NCI-H1436 (cell line): Measurements from ENCODE around the gene PCYT2.

Source experiments
- DNase-seq: peaks from one replicate; lab custom pipeline; 2025; lab: John Stamatoyannopoulos, UW

PCYT2 gene

GRCh38 chr17:81942167-81942553 lies 31.0 kb upstream of the PCYT2 start:
- DNase-seq: no peak

GRCh38 chr17:81941484-81942166 lies 30.4 kb upstream of the PCYT2 start:
- no peak for DNase-seq

- no peak for DNase-seq
These were observed 29.6 kb upstream of the PCYT2 start for GRCh38 chr17:81940538-81941483.

GRCh38 chr17:81939881-81940385 lies 28.7 kb upstream of the PCYT2 start:
- DNase-seq: no peak

- no peak for DNase-seq
These were observed 28.0 kb upstream of the PCYT2 start for GRCh38 chr17:81939218-81939617.

GRCh38 chr17:81935709-81936084 lies 24.5 kb upstream of the PCYT2 start:
- DNase-seq: no peak

- no peak for DNase-seq
These were observed 23.9 kb upstream of the PCYT2 start for GRCh38 chr17:81934850-81935708.

GRCh38 chr17:81934098-81934757 lies 23.0 kb upstream of the PCYT2 start:
- no peak for DNase-seq

GRCh38 chr17:81933178-81933699 lies 22.0 kb upstream of the PCYT2 start:
- no peak for DNase-seq

- no peak for DNase-seq
These were observed 21.3 kb upstream of the PCYT2 start for GRCh38 chr17:81932333-81932983.

- no peak for DNase-seq
These were observed 20.5 kb upstream of the PCYT2 start for GRCh38 chr17:81931557-81932332.

GRCh38 chr17:81931189-81931556 lies 20.0 kb upstream of the PCYT2 start:
- DNase-seq: no peak

GRCh38 chr17:81930142-81931125 lies 19.2 kb upstream of the PCYT2 start:
- no peak for DNase-seq

GRCh38 chr17:81929253-81930141 lies 18.3 kb upstream of the PCYT2 start:
- DNase-seq: no peak

- no peak for DNase-seq
These were observed 17.5 kb upstream of the PCYT2 start for GRCh38 chr17:81928544-81929252.

GRCh38 chr17:81927653-81928543 lies 16.7 kb upstream of the PCYT2 start, which contains the start of gene MAFG:
TSS of gene MAFG (minus strand) at chr17:81927735. CDS start at chr17:81923185, 4,550 bp downstream.
- DNase-seq: peak; percentile 96
